Stimulated activated CD8-positive, alpha-beta memory T cell treated with anti-CD3 and anti-CD28 coated beads, Interleukin-15, amount 100 ng/mL, for 4 hours (primary cell): ENCODE results near the gene AQP11.
"Not testable (repeated sequence)": the region's sequence is repeated elsewhere in the genome, so short reads cannot be mapped to it uniquely, and the experiment has no call there.

Experiments used
- DNase-seq, 2 donors: peaks; one replicate each; pipeline ENCODE4 v3.0.0-alpha.2; 2020; ENCODE audit warnings: low read depth in 2 of 2

The AQP11 gene

GRCh38 chr11:77589521-77590193, at the start of gene AQP11:
Gene AQP11 (plus strand): TSS chr11:77589953. CDS start chr11:77589993, 40 bp downstream.
- DNase-seq, result peak; percentile 10 to 31

DNA sequence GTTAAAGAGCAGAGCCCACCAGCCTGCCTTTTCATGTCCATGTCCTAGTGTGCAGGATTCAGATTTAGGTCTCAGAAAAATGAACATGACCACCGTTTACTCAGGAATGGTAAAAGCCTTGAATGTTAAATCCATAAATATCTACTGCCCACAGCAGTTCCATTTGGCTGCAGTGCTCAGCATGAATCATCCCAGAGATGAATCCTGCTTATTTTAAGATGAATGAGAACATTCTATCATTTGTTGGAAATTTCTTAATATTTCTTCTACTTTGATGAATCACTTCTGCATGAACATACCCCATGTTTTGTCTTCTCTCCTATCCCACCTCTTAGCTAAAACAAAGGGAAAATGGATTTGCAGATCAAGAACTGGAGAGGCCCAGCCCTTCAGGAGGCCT, 47.5 kb upstream of the AQP11 start:
- no peak for DNase-seq

- no peak for DNase-seq
Measured at GRCh38 chr11:77547047-77547836, 42.5 kb upstream of the AQP11 start.

GRCh38 chr11:77547863-77548551, 41.7 kb upstream of the AQP11 start:
- DNase-seq, result no peak

DNA sequence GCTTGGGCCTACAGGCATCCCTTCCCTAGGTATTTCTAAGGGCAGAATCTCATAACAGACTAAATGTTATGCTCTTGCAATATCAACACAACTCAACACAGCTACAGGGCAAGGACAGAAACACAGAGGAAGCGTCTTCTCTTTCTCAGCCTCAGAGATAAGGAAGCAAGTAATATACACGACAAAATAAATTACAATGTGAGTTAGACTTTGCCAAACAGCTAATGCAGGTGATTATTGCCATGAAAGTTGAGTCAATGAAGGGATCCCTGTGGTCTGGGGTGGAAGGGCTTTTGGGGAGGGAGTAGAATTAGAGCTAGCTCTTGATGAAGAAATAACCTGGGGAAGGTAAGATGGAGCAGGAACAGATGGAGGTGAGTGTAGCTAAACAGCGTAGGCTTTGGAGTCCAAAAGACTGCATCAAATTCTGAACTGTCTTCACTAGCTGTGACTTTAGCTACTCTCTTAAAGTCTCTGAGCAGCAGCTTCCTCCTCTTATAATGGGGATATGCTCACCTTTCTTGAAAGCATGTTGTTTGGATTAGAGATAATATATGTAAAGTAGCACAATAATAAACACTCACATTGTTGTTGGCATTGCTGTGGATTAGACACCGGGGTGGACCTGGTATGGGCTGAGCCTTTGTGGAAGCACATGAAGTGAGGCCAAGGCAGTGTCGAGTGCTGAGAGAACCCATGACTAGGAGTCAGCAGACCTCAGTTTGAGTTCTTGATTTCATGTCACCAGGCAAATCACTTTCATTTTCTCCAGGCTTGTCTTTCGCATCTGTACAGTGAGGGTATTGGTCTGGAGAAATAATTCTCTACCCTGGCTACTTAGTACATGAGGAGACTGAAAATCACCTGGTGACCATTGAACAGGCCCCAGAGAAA, 41.0 kb upstream of the AQP11 start:
- no peak for DNase-seq

- not testable (repeated sequence) for DNase-seq
Measured at GRCh38 chr11:77551426-77551825, 38.3 kb upstream of the AQP11 start.

- no peak for DNase-seq
Measured at GRCh38 chr11:77557553-77557952, 32.2 kb upstream of the AQP11 start.

- DNase-seq, result no peak
Measured at GRCh38 chr11:77558380-77558779, 31.4 kb upstream of the AQP11 start.

DNA sequence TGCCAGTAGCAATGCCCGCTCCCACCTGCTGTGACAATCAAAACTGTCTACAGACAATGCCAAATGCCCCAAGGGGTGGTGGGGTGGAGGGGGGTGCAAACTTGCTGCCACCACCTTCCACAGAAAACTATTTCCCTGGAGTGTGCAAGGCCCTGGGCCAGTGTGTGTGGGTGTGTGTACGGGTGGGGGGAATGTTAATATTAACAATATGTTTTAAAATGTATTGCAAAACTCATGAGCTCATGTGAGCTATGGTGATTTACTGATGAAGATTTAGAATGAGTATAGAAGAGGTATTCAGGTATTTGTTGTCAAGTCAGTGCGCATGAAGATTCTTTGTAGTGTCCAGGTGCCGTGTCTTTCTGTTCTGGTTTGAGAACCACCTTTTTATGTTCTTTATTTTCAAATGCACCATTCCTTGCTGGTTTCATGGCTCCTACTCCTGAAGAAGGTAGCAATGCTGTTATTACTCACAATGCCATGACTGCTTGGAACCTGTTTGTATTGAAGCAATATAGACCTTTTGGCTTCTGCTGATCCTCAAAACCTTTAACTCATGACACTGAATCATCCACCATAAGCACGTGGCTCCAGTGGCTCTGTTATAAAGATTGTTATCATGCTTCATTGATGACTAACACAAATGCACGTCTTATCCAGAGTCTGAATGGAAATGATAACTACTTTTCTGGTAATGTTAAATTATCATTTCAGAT, 29.9 kb upstream of the AQP11 start:
- no peak for DNase-seq

DNA sequence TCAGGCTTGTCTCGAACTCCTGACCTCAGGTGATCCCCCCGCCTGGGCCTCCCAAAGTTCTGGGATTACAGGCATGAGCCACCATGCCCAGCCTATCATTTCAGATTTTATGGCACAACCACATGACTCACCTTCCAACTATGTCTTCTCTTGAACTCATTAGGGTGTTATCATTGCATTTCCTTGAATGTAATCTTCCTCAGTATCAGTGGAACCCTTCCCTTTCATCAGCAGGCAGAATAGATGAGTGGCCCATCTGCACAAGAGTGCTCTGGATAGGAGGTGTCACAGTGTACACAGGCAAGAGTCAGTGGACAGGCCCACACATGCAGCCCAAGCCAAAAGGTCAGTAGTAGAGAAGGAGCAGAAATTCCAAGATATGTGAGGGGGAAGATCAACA, 29.1 kb upstream of the AQP11 start:
- DNase-seq, result no peak

- no peak for DNase-seq
Measured at GRCh38 chr11:77561257-77561656, 28.5 kb upstream of the AQP11 start.

- DNase-seq, result no peak
Measured at GRCh38 chr11:77568306-77568705, 21.4 kb upstream of the AQP11 start.

DNA sequence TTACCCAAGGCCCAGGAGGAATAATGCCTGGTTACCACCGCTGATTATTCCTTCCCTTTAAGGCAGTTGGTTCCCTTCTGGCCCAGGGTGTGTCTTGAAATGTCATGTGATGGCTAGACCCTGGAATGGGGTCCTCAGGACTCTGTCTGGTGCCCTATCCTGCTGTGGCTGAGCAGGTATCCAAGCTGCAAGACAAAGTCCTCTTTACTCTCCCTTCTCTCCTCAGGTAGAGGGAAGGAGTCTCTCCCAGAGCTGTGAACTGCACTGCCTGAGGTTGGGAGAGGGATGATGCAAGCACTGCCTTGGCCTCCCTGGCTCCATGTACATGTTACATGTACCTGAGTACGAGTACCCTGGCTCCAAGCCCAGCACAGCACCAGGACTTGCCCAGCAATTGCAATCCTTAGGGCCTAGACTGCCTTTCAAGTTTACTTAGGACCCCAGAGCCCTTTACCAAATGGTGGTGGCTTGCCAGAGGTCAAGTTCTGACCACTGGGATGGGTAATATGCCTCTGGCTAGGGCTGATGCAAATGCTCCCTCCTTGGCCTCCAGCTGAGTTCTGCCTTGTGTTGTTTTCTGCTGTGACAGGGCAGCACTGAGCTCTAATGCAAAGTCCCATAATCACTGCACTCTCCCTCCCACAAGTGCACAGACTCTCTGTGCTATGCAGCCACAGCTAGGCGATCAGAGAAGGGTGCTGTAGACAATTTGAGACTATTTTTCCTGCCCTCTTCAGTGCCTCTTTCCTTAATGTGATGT, 20.7 kb upstream of the AQP11 start:
- no peak for DNase-seq

DNA sequence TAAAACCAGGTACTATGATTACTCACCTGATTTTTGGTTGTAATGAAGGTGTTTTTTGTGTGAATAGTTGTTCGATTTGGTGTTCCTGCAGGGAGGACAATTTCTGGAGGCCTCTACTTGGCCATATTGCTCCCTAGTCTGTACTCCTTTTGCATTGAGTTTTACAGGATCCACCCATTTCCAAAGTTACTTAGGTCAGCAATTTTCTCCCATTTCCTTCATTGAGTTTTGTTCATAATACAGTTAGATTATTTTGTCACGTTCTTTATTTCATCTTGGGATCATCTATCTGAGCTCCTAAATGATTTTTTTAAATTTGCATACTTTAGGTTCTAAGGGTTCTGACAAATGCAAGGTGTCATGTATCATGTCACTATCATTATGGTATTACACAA, 20.1 kb upstream of the AQP11 start:
- DNase-seq, result no peak

- not testable (repeated sequence) for DNase-seq
Measured at GRCh38 chr11:77570896-77571295, 18.9 kb upstream of the AQP11 start.

- not testable (repeated sequence) for DNase-seq
Measured at GRCh38 chr11:77575428-77575827, 14.3 kb upstream of the AQP11 start.

- no peak for DNase-seq
Measured at GRCh38 chr11:77580712-77581337, 8.9 kb upstream of the AQP11 start.

DNA sequence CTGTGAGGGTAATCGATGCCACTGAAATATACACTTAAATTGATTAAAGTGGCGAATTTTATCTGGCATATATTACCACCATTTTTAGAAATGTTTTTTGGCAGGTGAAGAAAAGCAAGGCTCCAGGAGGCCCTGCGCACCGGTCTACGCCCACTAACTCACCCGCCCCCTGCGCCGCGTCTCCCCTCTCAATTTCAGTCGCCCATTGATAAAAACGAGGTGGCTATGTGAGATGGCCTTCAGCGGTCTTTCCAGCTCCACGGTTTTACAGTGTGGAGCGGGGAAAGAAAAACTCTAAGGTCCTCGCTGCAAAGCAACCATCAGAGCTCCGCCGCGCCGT, 602 bp upstream of the AQP11 start:
- DNase-seq, result no peak

DNA sequence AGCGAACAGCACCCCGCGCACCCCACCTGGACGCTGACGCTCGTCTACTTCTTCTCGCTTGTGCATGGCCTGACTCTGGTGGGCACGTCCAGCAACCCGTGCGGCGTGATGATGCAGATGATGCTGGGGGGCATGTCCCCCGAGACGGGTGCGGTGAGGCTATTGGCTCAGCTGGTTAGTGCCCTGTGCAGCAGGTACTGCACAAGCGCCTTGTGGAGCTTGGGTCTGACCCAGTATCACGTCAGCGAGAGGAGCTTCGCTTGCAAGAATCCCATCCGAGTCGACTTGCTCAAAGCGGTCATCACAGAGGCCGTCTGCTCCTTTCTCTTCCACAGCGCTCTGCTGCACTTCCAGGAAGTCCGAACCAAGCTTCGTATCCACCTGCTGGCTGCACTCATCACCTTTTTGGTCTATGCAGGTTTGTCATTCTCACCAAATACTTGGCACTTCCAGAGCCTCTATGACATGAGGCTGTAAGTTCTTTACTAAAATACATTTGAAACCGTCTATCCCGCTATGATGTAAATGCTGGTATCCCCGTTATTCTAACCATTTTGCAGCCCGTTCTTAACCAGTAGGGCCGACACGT, 535 bp downstream of the AQP11 start:
- no peak for DNase-seq

GRCh38 chr11:77592727-77593126, 3.0 kb downstream of the AQP11 start:
- no peak for DNase-seq
